ENCODE results near the gene SPATA17. TPM values are rescaled to one million over a fixed set of nuclear protein-coding genes. Genes with fewer than 3 reads are reported as not detected.

Gene SPATA17
- total and polyA plus RNA-seq, 10 of the 15 experiments (the other 5 are each of a cell fraction or from before 2014, with no cell fraction given): 0.08 to 0.27 (median 0.11) TPM; not detected in 6

DNA sequence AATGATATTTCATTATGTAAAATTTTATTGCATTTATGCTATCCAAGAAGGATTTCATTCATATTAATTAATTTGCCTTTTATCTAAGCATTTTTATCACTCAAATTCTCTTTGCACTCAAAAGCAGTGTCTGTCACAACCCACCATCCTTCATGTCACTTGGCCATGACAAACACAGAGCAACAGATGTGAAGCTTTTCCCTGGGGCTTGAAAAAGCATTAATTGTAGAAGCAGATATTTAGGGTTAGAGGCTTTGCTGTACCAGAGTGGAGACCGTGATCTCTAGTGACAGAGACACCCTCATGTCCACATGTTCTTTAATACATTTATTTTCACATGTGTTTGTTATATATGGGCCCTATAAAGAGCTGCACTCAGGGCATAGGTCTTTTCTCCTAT is 230.5 kb downstream of the SPATA17 start (continued):
- TF ChIP-seq BHLHE40 (IDR thresholded peaks at IDR 0.05; ENCODE audit: borderline replicate concordance in 1 of 2, low read depth in 2 of 2, low read length in 1 of 2) (no peak), IKZF1 (conservative IDR thresholded peaks at IDR 0.05) (no peak), TCF12 (IDR thresholded peaks at IDR 0.05; ENCODE audit: low read depth, low read length) (no peak), WRNIP1 (IDR thresholded peaks at IDR 0.05; ENCODE audit: borderline replicate concordance, low read depth, low read length) (no peak), TBL1XR1 (IDR thresholded peaks at IDR 0.05; ENCODE audit: low read depth, low read length) (no peak), POLR2A (IDR thresholded peaks at IDR 0.05; ENCODE audit: low read depth, low read length) (no peak), SMC3 (IDR thresholded peaks at IDR 0.05; ENCODE audit: borderline replicate concordance, low read length) (no peak), FOS (IDR thresholded peaks at IDR 0.05; ENCODE audit: borderline replicate concordance, extremely low read depth, insufficient read length) (no peak), MAX (IDR thresholded peaks at IDR 0.05; ENCODE audit: low read depth, low read length) (no peak)
- TF ChIP-seq, protein P1, sequence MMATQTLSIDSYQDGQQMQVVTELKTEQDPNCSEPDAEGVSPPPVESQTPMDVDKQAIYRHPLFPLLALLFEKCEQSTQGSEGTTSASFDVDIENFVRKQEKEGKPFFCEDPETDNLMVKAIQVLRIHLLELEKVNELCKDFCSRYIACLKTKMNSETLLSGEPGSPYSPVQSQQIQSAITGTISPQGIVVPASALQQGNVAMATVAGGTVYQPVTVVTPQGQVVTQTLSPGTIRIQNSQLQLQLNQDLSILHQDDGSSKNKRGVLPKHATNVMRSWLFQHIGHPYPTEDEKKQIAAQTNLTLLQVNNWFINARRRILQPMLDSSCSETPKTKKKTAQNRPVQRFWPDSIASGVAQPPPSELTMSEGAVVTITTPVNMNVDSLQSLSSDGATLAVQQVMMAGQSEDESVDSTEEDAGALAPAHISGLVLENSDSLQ (IDR thresholded peaks at IDR 0.05): no peak
- TF ChIP-seq, protein P2, sequence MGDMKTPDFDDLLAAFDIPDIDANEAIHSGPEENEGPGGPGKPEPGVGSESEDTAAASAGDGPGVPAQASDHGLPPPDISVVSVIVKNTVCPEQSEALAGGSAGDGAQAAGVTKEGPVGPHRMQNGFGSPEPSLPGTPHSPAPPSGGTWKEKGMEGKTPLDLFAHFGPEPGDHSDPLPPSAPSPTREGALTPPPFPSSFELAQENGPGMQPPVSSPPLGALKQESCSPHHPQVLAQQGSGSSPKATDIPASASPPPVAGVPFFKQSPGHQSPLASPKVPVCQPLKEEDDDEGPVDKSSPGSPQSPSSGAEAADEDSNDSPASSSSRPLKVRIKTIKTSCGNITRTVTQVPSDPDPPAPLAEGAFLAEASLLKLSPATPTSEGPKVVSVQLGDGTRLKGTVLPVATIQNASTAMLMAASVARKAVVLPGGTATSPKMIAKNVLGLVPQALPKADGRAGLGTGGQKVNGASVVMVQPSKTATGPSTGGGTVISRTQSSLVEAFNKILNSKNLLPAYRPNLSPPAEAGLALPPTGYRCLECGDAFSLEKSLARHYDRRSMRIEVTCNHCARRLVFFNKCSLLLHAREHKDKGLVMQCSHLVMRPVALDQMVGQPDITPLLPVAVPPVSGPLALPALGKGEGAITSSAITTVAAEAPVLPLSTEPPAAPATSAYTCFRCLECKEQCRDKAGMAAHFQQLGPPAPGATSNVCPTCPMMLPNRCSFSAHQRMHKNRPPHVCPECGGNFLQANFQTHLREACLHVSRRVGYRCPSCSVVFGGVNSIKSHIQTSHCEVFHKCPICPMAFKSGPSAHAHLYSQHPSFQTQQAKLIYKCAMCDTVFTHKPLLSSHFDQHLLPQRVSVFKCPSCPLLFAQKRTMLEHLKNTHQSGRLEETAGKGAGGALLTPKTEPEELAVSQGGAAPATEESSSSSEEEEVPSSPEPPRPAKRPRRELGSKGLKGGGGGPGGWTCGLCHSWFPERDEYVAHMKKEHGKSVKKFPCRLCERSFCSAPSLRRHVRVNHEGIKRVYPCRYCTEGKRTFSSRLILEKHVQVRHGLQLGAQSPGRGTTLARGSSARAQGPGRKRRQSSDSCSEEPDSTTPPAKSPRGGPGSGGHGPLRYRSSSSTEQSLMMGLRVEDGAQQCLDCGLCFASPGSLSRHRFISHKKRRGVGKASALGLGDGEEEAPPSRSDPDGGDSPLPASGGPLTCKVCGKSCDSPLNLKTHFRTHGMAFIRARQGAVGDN (IDR thresholded peaks at IDR 0.05): no peak
- TF ChIP-seq, protein P3, sequence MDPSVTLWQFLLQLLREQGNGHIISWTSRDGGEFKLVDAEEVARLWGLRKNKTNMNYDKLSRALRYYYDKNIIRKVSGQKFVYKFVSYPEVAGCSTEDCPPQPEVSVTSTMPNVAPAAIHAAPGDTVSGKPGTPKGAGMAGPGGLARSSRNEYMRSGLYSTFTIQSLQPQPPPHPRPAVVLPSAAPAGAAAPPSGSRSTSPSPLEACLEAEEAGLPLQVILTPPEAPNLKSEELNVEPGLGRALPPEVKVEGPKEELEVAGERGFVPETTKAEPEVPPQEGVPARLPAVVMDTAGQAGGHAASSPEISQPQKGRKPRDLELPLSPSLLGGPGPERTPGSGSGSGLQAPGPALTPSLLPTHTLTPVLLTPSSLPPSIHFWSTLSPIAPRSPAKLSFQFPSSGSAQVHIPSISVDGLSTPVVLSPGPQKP (IDR thresholded peaks at IDR 0.05; ENCODE audit: low read depth, low read length): no peak

Measured in GM12878 (cell line).